Astrocyte (in vitro differentiated cells and primary cell): Measurements from ENCODE around the gene SNIP1. TPM values are rescaled to one million over a fixed set of nuclear protein-coding genes. Genes with fewer than 3 reads are reported as not detected.

ENCODE experiments used
- DNase-seq: peaks from one replicate; pipeline ENCODE4 v3.0.0-alpha.2; 2010; ENCODE audit warnings: low read depth
- FAIRE-seq: peaks from 2 replicates; lab custom pipeline; 2011; peaks lifted over from hg19 to GRCh38; lab: Jason Lieb, UNC
- H2AFZ ChIP-seq: 2 replicates; pipeline ENCODE4 v1.6.0; 2012; ENCODE audit warnings: low read depth, low read length, inconsistent platforms
- H3K27ac ChIP-seq: 2 replicates; pipeline ENCODE4 v1.5.1; 2011; ENCODE audit warnings: low read depth, low read length, inconsistent platforms
- H3K27me3 ChIP-seq: 2 replicates; pipeline ENCODE4 v1.6.0; 2011; ENCODE audit warnings: low read length, inconsistent platforms; ENCODE audit not compliant: insufficient read depth
- H3K36me3 ChIP-seq: 2 replicates; pipeline ENCODE4 v1.5.1; 2011; ENCODE audit warnings: low read length, inconsistent platforms; ENCODE audit not compliant: insufficient read depth
- H3K4me1 ChIP-seq: 2 replicates; pipeline ENCODE4 v1.5.1; 2011; ENCODE audit warnings: low read length, inconsistent platforms; ENCODE audit not compliant: insufficient read depth
- H3K4me2 ChIP-seq: 2 replicates; pipeline ENCODE4 v1.6.0; 2012; ENCODE audit warnings: low read length, inconsistent platforms
- H3K4me3 ChIP-seq: 2 replicates; pipeline ENCODE4 v1.5.1; 2011; ENCODE audit warnings: low read depth, mild to moderate bottlenecking, low read length, inconsistent platforms; ENCODE audit not compliant: insufficient read depth
- H3K79me2 ChIP-seq: 2 replicates; pipeline ENCODE4 v1.6.0; 2012; ENCODE audit warnings: mild to moderate bottlenecking, low read length, inconsistent platforms; ENCODE audit not compliant: insufficient read depth
- H3K9ac ChIP-seq: 2 replicates; pipeline ENCODE4 v1.6.0; 2012; ENCODE audit warnings: mild to moderate bottlenecking, low read length, inconsistent platforms
- H3K9me3 ChIP-seq: 2 replicates; pipeline ENCODE4 v1.5.1; 2012; ENCODE audit warnings: low read depth, mild to moderate bottlenecking, low read length, inconsistent platforms; ENCODE audit not compliant: insufficient read depth
- H4K20me1 ChIP-seq: 2 replicates; pipeline ENCODE4 v1.6.0; 2012; ENCODE audit warnings: low read length, inconsistent platforms; ENCODE audit not compliant: insufficient read depth
- H3K27ac Mint-ChIP-seq: one replicate; pipeline ENCODE4 v1.8.0; 2021; ENCODE audit warnings: mild to moderate bottlenecking, mixed read lengths; ENCODE audit not compliant: unreplicated experiment
- H3K27me3 Mint-ChIP-seq: one replicate; pipeline ENCODE4 v1.8.0; 2021; ENCODE audit warnings: low read depth, mixed read lengths; ENCODE audit not compliant: unreplicated experiment
- H3K36me3 Mint-ChIP-seq: one replicate; pipeline ENCODE4 v1.8.0; 2021; ENCODE audit warnings: low read depth, mixed read lengths; ENCODE audit not compliant: unreplicated experiment
- H3K4me1 Mint-ChIP-seq: one replicate; pipeline ENCODE4 v1.8.0; 2021; ENCODE audit warnings: low read depth, mixed read lengths; ENCODE audit not compliant: unreplicated experiment
- H3K4me3 Mint-ChIP-seq: one replicate; pipeline ENCODE4 v1.8.0; 2021; ENCODE audit warnings: mild to moderate bottlenecking, moderate library complexity, mixed read lengths; ENCODE audit not compliant: unreplicated experiment
- H3K9me3 Mint-ChIP-seq: one replicate; pipeline ENCODE4 v1.8.0; 2021; ENCODE audit warnings: mild to moderate bottlenecking, mixed read lengths; ENCODE audit not compliant: unreplicated experiment
- EZH2 ChIP-seq: IDR thresholded peaks from 2 replicates; pipeline ENCODE4 v1.6.1; 2012; ENCODE audit warnings: mild to moderate bottlenecking, low read length, inconsistent platforms; ENCODE audit not compliant: insufficient read depth
- total RNA-seq: library from RNA; stranded (reverse); gene quantifications from 2 replicates; pipeline ENCODE4 v1.2.1, GENCODE V29; 2021
- TF ChIP-seq, protein P1 (sequence below): IDR thresholded peaks from 2 replicates; pipeline ENCODE4 v1.5.1; 2011; ENCODE audit warnings: low read depth, mild to moderate bottlenecking, inconsistent platforms, low read length, moderate library complexity; ENCODE audit not compliant: insufficient read depth

The SNIP1 gene
- total RNA-seq, 1 donor from 2014 or later, result 17.4 TPM

- H3K36me3 ChIP-seq, result peaks cover 21% of the 10 kb centered on the region
- H3K9me3 Mint-ChIP-seq, result no peaks in the 10 kb centered on the region
- no peak for TF ChIP-seq EZH2
- TF ChIP-seq, protein P1, sequence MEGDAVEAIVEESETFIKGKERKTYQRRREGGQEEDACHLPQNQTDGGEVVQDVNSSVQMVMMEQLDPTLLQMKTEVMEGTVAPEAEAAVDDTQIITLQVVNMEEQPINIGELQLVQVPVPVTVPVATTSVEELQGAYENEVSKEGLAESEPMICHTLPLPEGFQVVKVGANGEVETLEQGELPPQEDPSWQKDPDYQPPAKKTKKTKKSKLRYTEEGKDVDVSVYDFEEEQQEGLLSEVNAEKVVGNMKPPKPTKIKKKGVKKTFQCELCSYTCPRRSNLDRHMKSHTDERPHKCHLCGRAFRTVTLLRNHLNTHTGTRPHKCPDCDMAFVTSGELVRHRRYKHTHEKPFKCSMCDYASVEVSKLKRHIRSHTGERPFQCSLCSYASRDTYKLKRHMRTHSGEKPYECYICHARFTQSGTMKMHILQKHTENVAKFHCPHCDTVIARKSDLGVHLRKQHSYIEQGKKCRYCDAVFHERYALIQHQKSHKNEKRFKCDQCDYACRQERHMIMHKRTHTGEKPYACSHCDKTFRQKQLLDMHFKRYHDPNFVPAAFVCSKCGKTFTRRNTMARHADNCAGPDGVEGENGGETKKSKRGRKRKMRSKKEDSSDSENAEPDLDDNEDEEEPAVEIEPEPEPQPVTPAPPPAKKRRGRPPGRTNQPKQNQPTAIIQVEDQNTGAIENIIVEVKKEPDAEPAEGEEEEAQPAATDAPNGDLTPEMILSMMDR, result no peak
Measured at GRCh38 chr1:37497832-37498231, 56.3 kb downstream of the SNIP1 start.

GRCh38 chr1:37495875-37496274 lies 58.2 kb downstream of the SNIP1 start:
- no peak overlapping the region for H3K4me3 Mint-ChIP-seq
- Histone ChIP-seq H3K36me3 (peaks cover 25% of the 10 kb centered on the region), H2AFZ (no peak overlapping the region), H3K4me1 (peaks cover 8% of the 10 kb centered on the region), H3K27ac (no peak overlapping the region), H3K9me3 (no peaks in the 10 kb centered on the region), H3K4me3 (no peak overlapping the region), H3K27me3 (no peaks in the 10 kb centered on the region), H3K79me2 (peaks cover 16% of the 10 kb centered on the region), H3K9ac (no peak overlapping the region), H3K4me2 (no peak overlapping the region), H4K20me1 (peaks cover 12% of the 10 kb centered on the region)
- FAIRE-seq (no peak), DNase-seq (no peak)
- H3K36me3 Mint-ChIP-seq, result no peaks in the 10 kb centered on the region
- H3K27me3 Mint-ChIP-seq, result no peaks in the 10 kb centered on the region
- no peak overlapping the region for H3K27ac Mint-ChIP-seq
- H3K9me3 Mint-ChIP-seq, result no peaks in the 10 kb centered on the region
- TF ChIP-seq, protein P1, result no peak
- TF ChIP-seq EZH2, result no peak
- no peaks in the 10 kb centered on the region for H3K4me1 Mint-ChIP-seq

More at GRCh38 chr1:37497832-37498231, 56.3 kb downstream of the SNIP1 start:
- no peaks in the 10 kb centered on the region for H3K27me3 ChIP-seq
- Mint-ChIP-seq H3K27me3 (no peaks in the 10 kb centered on the region), H3K4me1 (no peaks in the 10 kb centered on the region), H3K36me3 (peaks cover 3% of the 10 kb centered on the region), H3K27ac (no peak overlapping the region), H3K4me3 (no peak overlapping the region)
- no peak overlapping the region for H2AFZ ChIP-seq
- H3K4me1 ChIP-seq, result peaks cover 8% of the 10 kb centered on the region
- H3K4me2 ChIP-seq, result no peak overlapping the region
- DNase-seq (no peak), FAIRE-seq (no peak)
- no peak overlapping the region for H3K4me3 ChIP-seq
- peaks cover 19% of the 10 kb centered on the region for H4K20me1 ChIP-seq
- H3K79me2 ChIP-seq, result peaks cover 16% of the 10 kb centered on the region
- no peak overlapping the region for H3K27ac ChIP-seq
- H3K9me3 ChIP-seq, result no peaks in the 10 kb centered on the region
- H3K9ac ChIP-seq, result no peak overlapping the region

- Histone ChIP-seq H3K79me2 (peaks cover 12% of the 10 kb centered on the region), H3K4me3 (no peak overlapping the region), H3K4me1 (no peaks in the 10 kb centered on the region), H3K9ac (no peak overlapping the region), H2AFZ (no peak overlapping the region), H3K36me3 (peaks cover 31% of the 10 kb centered on the region), H4K20me1 (peaks cover 4% of the 10 kb centered on the region), H3K27ac (no peak overlapping the region), H3K27me3 (no peaks in the 10 kb centered on the region), H3K9me3 (no peaks in the 10 kb centered on the region), H3K4me2 (no peak overlapping the region)
- TF ChIP-seq, protein P1, result no peak
- TF ChIP-seq EZH2, result no peak
- Mint-ChIP-seq H3K27me3 (no peaks in the 10 kb centered on the region), H3K4me3 (no peak overlapping the region), H3K9me3 (no peaks in the 10 kb centered on the region), H3K36me3 (no peaks in the 10 kb centered on the region), H3K4me1 (no peaks in the 10 kb centered on the region), H3K27ac (peak overlapping the region; percentile 0)
- FAIRE-seq, result peak; percentile 80
- DNase-seq, result no peak
Measured at GRCh38 chr1:37493336-37494098, 60.6 kb downstream of the SNIP1 start.
